Stimulated activated naive CD8-positive, alpha-beta T cell treated with anti-CD3 and anti-CD28 coated beads, Interleukin-15, Interleukin-2, amounts not matched to agents 100 ng/mL and 50 ng/mL, for 24 hours (primary cell): ENCODE data around the gene E2F3.

Source experiments
- H3K27ac Mint-ChIP-seq: one replicate; pipeline ENCODE4 v1.8.0; 2021; ENCODE audit warnings: mild to moderate bottlenecking, mixed read lengths
- H3K27me3 Mint-ChIP-seq: one replicate; pipeline ENCODE4 v1.8.0; 2021; ENCODE audit warnings: mixed read lengths
- H3K36me3 Mint-ChIP-seq: one replicate; pipeline ENCODE4 v1.8.0; 2021; ENCODE audit warnings: low read depth, mixed read lengths
- H3K4me1 Mint-ChIP-seq: one replicate; pipeline ENCODE4 v1.8.0; 2021; ENCODE audit warnings: low read depth, mixed read lengths
- H3K4me3 Mint-ChIP-seq: one replicate; pipeline ENCODE4 v1.8.0; 2021; ENCODE audit warnings: mild to moderate bottlenecking, mixed read lengths
- H3K9me3 Mint-ChIP-seq: one replicate; pipeline ENCODE4 v1.8.0; 2021; ENCODE audit warnings: mixed read lengths

Gene E2F3

GRCh38 chr6:20436719-20437118 is 35.0 kb downstream of the E2F3 start:
- Mint-ChIP-seq H3K9me3 (peaks cover 4% of the 10 kb centered on the region), H3K4me3 (no peak overlapping the region), H3K27ac (no peak overlapping the region), H3K27me3 (no peaks in the 10 kb centered on the region), H3K36me3 (peaks cover 85% of the 10 kb centered on the region), H3K4me1 (peaks cover 5% of the 10 kb centered on the region)

- no peak overlapping the region for H3K4me3 Mint-ChIP-seq
- H3K36me3 Mint-ChIP-seq, result peaks cover 84% of the 10 kb centered on the region
- no peak overlapping the region for H3K27ac Mint-ChIP-seq
- no peaks in the 10 kb centered on the region for H3K27me3 Mint-ChIP-seq
- peaks cover 4% of the 10 kb centered on the region for H3K9me3 Mint-ChIP-seq
- peaks cover 5% of the 10 kb centered on the region for H3K4me1 Mint-ChIP-seq
These were observed 36.0 kb downstream of the E2F3 start for GRCh38 chr6:20437639-20438038.

GRCh38 chr6:20438462-20439070 is 36.9 kb downstream of the E2F3 start:
- no peaks in the 10 kb centered on the region for H3K27me3 Mint-ChIP-seq
- H3K36me3 Mint-ChIP-seq, result peaks cover 82% of the 10 kb centered on the region
- no peak overlapping the region for H3K27ac Mint-ChIP-seq
- peaks cover 5% of the 10 kb centered on the region for H3K4me1 Mint-ChIP-seq
- peaks cover 4% of the 10 kb centered on the region for H3K9me3 Mint-ChIP-seq
- no peak overlapping the region for H3K4me3 Mint-ChIP-seq

DNA sequence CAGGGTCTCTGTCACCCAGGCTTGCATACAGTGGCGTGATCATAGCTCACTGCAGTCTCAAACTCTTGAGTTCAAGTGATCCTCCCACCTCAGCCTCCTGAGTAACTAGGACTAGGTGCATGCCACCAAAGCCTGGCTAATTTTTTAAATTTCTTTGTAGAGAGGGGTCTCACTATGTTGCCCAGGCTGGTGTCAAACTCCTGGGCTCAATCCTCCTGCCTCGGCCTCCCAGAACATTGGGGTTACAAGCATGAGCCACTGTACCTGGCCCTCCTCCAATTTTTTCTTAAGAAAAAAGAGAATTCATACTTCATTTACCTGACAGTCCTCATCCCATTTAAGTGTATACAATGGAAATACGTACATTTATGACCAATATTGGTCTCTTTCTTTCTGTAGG is 37.9 kb downstream of the E2F3 start:
- Mint-ChIP-seq H3K4me3 (no peak overlapping the region), H3K4me1 (peaks cover 15% of the 10 kb centered on the region), H3K27ac (no peak overlapping the region), H3K36me3 (peaks cover 77% of the 10 kb centered on the region), H3K9me3 (peaks cover 4% of the 10 kb centered on the region), H3K27me3 (no peaks in the 10 kb centered on the region)

DNA sequence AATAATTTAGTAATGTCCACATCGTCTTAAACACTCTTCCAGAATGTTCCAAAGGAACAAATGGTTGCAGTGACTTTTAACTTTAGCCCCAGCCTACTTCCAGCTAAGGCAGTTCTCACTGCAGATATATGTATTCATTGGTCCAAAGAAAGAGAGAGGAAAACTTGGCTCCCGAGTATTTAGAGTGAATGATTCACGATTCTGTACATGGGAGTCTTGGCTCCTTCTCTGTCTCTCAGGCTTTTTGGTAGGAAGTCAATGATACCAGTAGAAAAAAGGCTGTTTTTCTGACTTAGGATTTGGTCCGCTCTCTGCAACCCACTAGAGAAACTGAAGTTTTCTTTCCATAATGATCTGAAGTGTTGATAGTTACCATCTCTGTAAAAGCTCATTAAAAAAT is 38.6 kb downstream of the E2F3 start:
- Mint-ChIP-seq H3K4me3 (no peak overlapping the region), H3K27ac (no peak overlapping the region), H3K4me1 (peaks cover 19% of the 10 kb centered on the region), H3K27me3 (no peaks in the 10 kb centered on the region), H3K9me3 (peaks cover 4% of the 10 kb centered on the region), H3K36me3 (peaks cover 76% of the 10 kb centered on the region)

- Mint-ChIP-seq H3K36me3 (peaks cover 83% of the 10 kb centered on the region), H3K27me3 (no peaks in the 10 kb centered on the region), H3K4me1 (peaks cover 19% of the 10 kb centered on the region), H3K27ac (no peak overlapping the region), H3K4me3 (no peak overlapping the region), H3K9me3 (peaks cover 4% of the 10 kb centered on the region)
These were observed 39.6 kb downstream of the E2F3 start for GRCh38 chr6:20441236-20441635.

DNA sequence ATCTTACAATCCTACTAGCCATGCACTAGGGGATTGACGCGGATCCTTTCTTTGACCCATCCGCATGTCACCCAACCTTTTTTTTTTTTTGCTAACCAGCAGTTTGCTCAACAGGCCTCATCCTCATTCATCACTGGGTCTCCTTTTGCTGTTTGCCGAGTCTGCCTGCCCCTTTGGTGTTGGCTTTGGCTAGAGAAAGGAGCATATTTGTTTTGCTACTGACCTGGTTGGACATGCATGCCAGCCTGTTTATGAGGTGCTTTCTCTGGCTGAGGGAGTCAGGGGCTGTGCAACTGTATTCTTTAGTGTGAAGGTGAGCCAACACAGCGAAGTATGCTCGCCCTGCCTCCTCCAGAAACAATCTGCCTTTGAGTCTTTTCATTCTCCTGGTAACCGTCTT is 40.2 kb downstream of the E2F3 start:
- Mint-ChIP-seq H3K36me3 (peaks cover 79% of the 10 kb centered on the region), H3K27ac (no peak overlapping the region), H3K9me3 (peaks cover 4% of the 10 kb centered on the region), H3K27me3 (no peaks in the 10 kb centered on the region), H3K4me3 (no peak overlapping the region), H3K4me1 (peaks cover 19% of the 10 kb centered on the region)

GRCh38 chr6:20444786-20445271 is 43.1 kb downstream of the E2F3 start:
- Mint-ChIP-seq H3K4me3 (no peak overlapping the region), H3K36me3 (peaks cover 54% of the 10 kb centered on the region)

DNA sequence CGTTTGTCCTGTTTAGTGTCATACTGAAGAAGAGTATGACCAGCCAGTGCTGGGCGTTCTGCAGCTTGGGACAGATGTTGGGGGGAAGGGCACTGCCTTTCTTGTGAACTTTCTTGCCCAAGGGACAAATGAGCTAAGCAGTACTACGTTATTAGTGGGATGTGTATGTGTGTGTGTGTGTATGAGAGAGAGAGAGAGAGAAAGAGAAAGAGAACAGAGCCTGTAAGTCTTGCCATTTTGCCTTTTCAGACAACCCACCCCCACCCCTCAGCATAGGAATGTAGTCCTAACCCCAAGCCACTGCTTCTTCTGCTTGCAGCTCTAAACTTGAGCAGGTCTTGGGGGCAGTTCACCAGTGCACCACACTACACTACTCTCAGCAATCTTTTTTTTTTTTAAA is 45.5 kb downstream of the E2F3 start:
- Mint-ChIP-seq H3K4me1 (peaks cover 35% of the 10 kb centered on the region), H3K27ac (no peak overlapping the region), H3K36me3 (peaks cover 45% of the 10 kb centered on the region), H3K27me3 (no peaks in the 10 kb centered on the region), H3K4me3 (no peak overlapping the region), H3K9me3 (no peaks in the 10 kb centered on the region)

More at GRCh38 chr6:20444786-20445271, 43.1 kb downstream of the E2F3 start:
- H3K4me1 Mint-ChIP-seq, result peaks cover 26% of the 10 kb centered on the region
- H3K27ac Mint-ChIP-seq, result peak overlapping the region; percentile 19
- H3K27me3 Mint-ChIP-seq, result no peaks in the 10 kb centered on the region
- peaks cover 3% of the 10 kb centered on the region for H3K9me3 Mint-ChIP-seq

DNA sequence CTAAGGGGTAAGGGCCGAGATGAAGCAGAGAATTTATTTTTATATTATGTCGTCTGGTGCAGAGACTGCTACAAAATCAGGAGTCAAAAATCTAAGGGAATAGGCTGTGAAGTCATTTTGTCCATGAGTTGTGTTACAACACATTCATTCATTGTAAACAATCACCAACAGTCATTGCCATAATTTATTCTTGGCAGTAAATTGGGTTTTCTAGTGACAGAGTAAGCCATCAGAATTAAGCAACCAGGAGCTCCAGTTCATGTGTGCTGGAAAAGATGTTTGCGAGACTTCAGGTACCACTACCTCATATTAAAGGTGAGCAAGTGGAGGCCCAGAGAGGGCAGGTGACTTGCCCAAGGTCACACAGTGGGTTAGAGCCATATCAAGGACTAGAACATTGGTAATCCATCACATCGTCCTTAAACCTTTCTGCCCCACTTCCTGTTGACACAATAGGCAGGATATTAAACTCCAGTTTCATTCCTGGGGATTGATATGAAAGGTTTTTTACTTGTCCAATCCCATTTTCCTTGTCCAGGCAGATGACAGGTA is 46.0 kb downstream of the E2F3 start:
- peaks cover 41% of the 10 kb centered on the region for H3K36me3 Mint-ChIP-seq
- no peaks in the 10 kb centered on the region for H3K9me3 Mint-ChIP-seq
- H3K27ac Mint-ChIP-seq, result no peak overlapping the region
- H3K27me3 Mint-ChIP-seq, result no peaks in the 10 kb centered on the region
- no peak overlapping the region for H3K4me3 Mint-ChIP-seq
- H3K4me1 Mint-ChIP-seq, result peaks cover 35% of the 10 kb centered on the region

DNA sequence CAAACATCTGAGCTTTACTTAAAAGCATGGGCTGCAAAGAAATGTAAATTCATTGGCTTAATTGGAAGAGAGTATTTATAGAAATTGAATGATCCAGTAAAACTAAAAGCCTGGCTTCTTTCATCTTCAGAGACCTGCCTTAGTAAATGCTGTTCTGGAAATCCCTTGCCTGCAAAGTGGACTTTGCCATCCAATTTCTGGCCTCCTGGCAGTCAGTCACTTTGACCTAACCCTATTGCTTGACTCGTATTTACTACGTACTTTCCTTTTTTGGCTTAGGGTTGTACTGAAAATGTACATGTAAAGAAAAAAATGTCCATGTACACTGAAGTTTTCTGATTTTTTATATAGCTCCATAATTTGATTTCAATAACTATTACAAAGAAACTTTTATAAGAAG is 47.1 kb downstream of the E2F3 start:
- Mint-ChIP-seq H3K27me3 (no peaks in the 10 kb centered on the region), H3K4me3 (no peak overlapping the region), H3K27ac (no peak overlapping the region), H3K4me1 (peaks cover 45% of the 10 kb centered on the region), H3K9me3 (no peaks in the 10 kb centered on the region), H3K36me3 (peaks cover 39% of the 10 kb centered on the region)

- Mint-ChIP-seq H3K27ac (no peak overlapping the region), H3K27me3 (no peaks in the 10 kb centered on the region), H3K4me1 (peaks cover 45% of the 10 kb centered on the region), H3K4me3 (no peak overlapping the region), H3K9me3 (no peaks in the 10 kb centered on the region), H3K36me3 (peaks cover 40% of the 10 kb centered on the region)
These were observed 52.6 kb downstream of the E2F3 start for GRCh38 chr6:20454204-20454824.

- Mint-ChIP-seq H3K36me3 (peaks cover 46% of the 10 kb centered on the region), H3K27ac (no peak overlapping the region), H3K4me3 (no peak overlapping the region), H3K9me3 (no peaks in the 10 kb centered on the region), H3K4me1 (peaks cover 37% of the 10 kb centered on the region), H3K27me3 (no peaks in the 10 kb centered on the region)
These were observed 53.7 kb downstream of the E2F3 start for GRCh38 chr6:20455251-20455940.

DNA sequence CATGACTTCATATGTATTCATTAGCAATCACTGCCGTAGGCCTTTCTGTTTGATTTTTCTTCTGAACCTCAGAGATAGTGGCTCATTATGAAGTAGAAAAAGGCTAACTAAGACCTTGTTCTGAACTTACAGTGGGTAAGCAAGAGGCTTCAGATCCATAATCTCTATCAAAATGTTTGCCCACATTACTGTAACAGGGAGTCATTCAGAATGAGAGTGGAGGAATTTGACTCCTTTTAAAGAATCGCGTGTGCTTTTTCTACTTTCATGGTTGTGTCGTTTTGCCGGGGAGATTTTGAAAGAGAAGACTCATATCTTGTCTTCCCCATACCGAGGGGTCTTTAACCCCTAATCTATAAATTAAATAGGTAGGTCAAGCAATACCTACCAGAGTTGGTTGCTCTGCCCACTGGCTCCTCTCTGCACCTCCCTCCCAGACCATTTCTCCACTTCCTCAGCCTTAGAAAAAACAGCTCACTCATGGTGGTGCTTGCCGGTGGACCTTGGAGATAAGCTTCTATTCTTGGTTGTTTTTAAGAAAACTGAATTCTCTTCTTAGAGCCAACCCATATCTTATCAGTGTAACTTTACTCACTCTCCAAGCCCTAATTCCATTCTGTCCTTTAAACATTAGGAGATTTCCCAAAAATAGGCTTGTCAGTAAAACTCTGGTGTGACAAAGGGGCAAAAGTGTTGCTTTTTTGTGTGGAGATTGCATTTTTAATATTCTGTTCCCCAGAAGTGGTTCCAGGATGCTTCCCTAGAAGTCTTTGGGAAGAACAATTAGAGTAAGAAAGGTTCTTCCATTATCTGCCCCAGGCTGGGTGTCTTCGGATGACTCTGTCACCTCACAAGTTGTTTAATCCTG is 56.6 kb downstream of the E2F3 start:
- H3K27me3 Mint-ChIP-seq, result no peaks in the 10 kb centered on the region
- no peaks in the 10 kb centered on the region for H3K9me3 Mint-ChIP-seq
- peaks cover 58% of the 10 kb centered on the region for H3K36me3 Mint-ChIP-seq
- H3K4me1 Mint-ChIP-seq, result peaks cover 22% of the 10 kb centered on the region
- H3K27ac Mint-ChIP-seq, result no peak overlapping the region
- H3K4me3 Mint-ChIP-seq, result no peak overlapping the region
